Skeletal muscle satellite cell (primary cell): ENCODE measurements around the gene GAS2L2.

Experiments
- H3K27me3 ChIP-seq: 2 replicates; pipeline ENCODE4 v1.7.0; 2013; ENCODE audit warnings: low read length; ENCODE audit not compliant: control insufficient read depth, insufficient read depth
- H3K36me3 ChIP-seq: 2 replicates; pipeline ENCODE4 v1.7.0; 2013; ENCODE audit warnings: mild to moderate bottlenecking, control low read depth, low read length; ENCODE audit not compliant: insufficient read depth
- H3K4me1 ChIP-seq: 2 replicates; pipeline ENCODE4 v1.7.0; 2013; ENCODE audit warnings: low read length; ENCODE audit not compliant: control insufficient read depth, insufficient read depth
- H3K4me2 ChIP-seq: 2 replicates; pipeline ENCODE4 v1.7.0; 2013; ENCODE audit warnings: mild to moderate bottlenecking, low read length
- H3K4me3 ChIP-seq: 2 replicates; pipeline ENCODE4 v1.7.0; 2013; ENCODE audit warnings: low read length
- H3K9ac ChIP-seq: 2 replicates; pipeline ENCODE4 v1.7.0; 2013; ENCODE audit warnings: mild to moderate bottlenecking, low read depth, low read length, moderate library complexity
- H3K9me3 ChIP-seq: replicated peaks from 2 replicates; pipeline ENCODE4 v1.7.0; 2013; ENCODE audit warnings: mild to moderate bottlenecking, control low read depth, low read length

GAS2L2 gene

DNA sequence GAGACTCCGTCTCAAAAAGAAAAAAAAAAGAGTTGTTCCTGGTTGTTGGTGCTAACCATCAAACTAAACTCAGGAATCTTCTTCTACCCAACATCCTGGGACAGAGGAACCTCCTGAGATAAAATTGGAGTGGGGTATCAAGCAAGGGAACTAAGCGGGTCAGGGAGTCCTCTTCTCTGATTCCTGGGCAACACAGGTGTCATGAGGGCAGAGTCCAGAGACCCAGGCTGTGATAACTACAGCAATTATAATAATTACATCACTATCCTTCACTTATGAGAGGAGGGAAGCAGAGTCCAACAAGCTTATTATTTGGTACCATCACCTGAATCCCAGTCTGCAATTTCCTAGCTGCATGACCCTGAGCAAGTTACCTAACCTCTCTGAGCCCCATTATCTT is 15.8 kb upstream of the GAS2L2 start:
- H3K27me3 ChIP-seq: peaks cover 54% of the 10 kb centered on the region
- peaks cover 8% of the 10 kb centered on the region for H3K4me1 ChIP-seq
- no peaks in the 10 kb centered on the region for H3K9me3 ChIP-seq
- no peaks in the 10 kb centered on the region for H3K36me3 ChIP-seq
- H3K9ac ChIP-seq: no peak overlapping the region
- H3K4me3 ChIP-seq: no peak overlapping the region
- no peak overlapping the region for H3K4me2 ChIP-seq

GRCh38 chr17:35766903-35767510 is 14.0 kb upstream of the GAS2L2 start:
- no peaks in the 10 kb centered on the region for H3K36me3 ChIP-seq
- no peak overlapping the region for H3K9ac ChIP-seq
- H3K9me3 ChIP-seq: no peaks in the 10 kb centered on the region
- peaks cover 39% of the 10 kb centered on the region for H3K27me3 ChIP-seq
- H3K4me2 ChIP-seq: no peak overlapping the region
- no peak overlapping the region for H3K4me3 ChIP-seq
- H3K4me1 ChIP-seq: peaks cover 8% of the 10 kb centered on the region

DNA sequence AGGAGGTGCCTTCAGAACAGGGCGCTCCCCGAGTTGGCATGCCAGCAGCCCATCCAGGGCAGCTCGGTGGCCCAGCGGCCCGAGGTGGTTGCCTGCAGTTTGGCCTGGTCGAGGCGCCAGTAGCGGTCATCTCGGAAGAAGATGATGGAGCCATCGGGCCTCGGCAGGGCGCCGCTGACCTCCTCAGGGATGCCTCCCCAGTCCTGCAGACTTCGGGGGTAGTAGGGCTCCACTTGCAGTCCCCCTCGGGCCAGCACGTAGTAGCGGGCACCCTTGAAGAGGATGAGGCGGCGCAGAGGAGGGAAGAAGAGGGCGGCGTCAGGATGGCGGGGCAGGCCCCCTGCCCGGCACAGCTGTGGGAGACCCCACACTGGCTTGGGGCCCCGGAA is 13.4 kb upstream of the GAS2L2 start:
- Histone ChIP-seq H3K9ac (no peak overlapping the region), H3K9me3 (no peaks in the 10 kb centered on the region), H3K27me3 (peaks cover 38% of the 10 kb centered on the region), H3K36me3 (no peaks in the 10 kb centered on the region), H3K4me2 (no peak overlapping the region), H3K4me3 (no peak overlapping the region), H3K4me1 (peaks cover 8% of the 10 kb centered on the region)

- Histone ChIP-seq H3K4me2 (no peak overlapping the region), H3K9me3 (no peaks in the 10 kb centered on the region), H3K4me1 (peaks cover 8% of the 10 kb centered on the region), H3K4me3 (no peak overlapping the region), H3K27me3 (peaks cover 40% of the 10 kb centered on the region), H3K36me3 (no peaks in the 10 kb centered on the region), H3K9ac (no peak overlapping the region)
Observed at GRCh38 chr17:35765756-35766488, 12.9 kb upstream of the GAS2L2 start.

- no peak overlapping the region for H3K4me3 ChIP-seq
- no peak overlapping the region for H3K9ac ChIP-seq
- no peak overlapping the region for H3K4me2 ChIP-seq
- H3K9me3 ChIP-seq: no peaks in the 10 kb centered on the region
- no peaks in the 10 kb centered on the region for H3K36me3 ChIP-seq
- H3K4me1 ChIP-seq: peaks cover 8% of the 10 kb centered on the region
- peaks cover 46% of the 10 kb centered on the region for H3K27me3 ChIP-seq
Observed at GRCh38 chr17:35765086-35765710, 12.2 kb upstream of the GAS2L2 start.

DNA sequence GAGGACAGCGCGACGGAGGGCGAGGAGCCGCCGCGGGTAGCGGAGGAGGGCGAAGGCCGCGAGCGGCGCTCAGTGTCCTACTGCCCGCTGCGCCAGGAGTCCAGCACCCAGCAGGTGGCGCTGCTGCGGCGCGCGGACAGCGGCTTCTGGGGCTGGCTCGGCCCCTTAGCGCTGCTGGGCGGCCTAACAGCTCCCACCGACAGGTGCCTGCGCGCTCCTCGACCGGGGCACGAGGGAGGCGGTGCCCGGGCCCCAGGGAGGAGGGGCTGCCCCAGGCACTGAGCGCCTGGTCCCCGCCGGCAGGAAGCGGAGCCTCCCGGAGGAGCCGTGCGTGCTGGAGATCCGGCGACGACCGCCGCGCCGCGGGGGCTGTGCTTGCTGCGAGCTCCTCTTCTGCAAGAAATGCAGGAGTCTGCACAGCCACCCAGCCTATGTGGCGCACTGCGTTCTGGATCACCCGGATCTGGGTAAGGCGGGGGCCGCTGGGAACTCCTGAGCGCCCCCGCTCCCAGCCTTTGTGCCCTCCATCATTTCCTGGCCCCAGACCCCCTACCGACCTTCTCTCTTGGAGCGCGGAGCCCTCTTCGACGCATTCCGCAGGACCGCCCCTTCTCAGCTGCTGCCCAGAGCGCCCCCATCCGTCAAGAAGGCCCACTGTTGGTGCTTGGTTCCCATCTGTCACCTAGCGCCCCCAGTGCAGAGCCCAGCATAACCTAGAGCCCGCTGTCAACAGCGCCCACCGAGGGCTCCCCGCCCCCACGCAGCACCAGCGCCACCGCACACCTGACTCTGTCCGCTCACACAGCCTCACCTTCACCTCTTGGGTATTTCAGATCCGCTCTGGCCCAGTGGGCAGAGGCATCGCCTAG is 11.3 kb upstream of the GAS2L2 start:
- peak overlapping the region; percentile 97 for H3K4me2 ChIP-seq
- H3K9me3 ChIP-seq: no peaks in the 10 kb centered on the region
- no peaks in the 10 kb centered on the region for H3K36me3 ChIP-seq
- peak overlapping the region; percentile 70 for H3K4me3 ChIP-seq
- H3K9ac ChIP-seq: peak overlapping the region; percentile 32
- peaks cover 8% of the 10 kb centered on the region for H3K4me1 ChIP-seq
- peaks cover 52% of the 10 kb centered on the region for H3K27me3 ChIP-seq

DNA sequence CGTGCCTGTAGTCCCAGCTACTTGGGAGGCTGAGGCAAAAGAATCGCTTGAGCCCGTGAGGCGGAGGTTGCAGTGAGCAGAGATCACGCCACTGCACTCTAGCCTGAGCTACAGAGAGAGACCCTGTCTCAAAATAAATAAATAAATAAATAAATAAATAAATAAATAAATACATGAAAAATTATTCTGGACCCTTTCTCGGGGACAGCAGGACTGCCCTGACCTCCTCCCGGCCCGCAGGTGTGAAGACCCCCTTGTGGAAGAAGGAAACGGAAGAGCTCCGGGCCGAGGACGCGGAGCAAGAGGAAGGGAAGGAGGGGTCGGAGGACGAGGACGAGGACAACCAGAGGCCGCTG is 10.7 kb upstream of the GAS2L2 start:
- Histone ChIP-seq H3K4me3 (peak overlapping the region; percentile 70), H3K36me3 (no peaks in the 10 kb centered on the region), H3K4me2 (peak overlapping the region; percentile 97), H3K4me1 (peaks cover 8% of the 10 kb centered on the region), H3K9ac (peak overlapping the region; percentile 32), H3K27me3 (peaks cover 47% of the 10 kb centered on the region), H3K9me3 (no peaks in the 10 kb centered on the region)

DNA sequence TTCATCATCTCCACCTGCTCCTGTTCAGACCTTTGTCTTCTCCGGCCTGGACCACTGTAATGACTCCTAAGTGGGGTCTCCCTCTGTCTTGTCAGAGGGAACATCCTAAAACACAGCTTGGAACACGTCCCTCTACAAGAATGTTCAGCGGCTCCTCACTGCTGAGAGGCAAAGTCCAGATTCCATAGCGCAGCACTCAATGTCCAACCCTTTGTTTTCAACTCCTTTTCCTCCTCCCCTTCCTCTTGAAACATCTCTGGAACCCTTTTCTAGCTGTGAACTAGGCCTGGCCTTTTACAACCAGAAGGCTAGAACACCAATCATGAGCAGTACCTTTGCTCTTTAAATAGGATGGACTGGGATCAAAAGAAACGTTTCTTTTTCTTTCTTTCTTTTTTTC is 8.6 kb upstream of the GAS2L2 start:
- Histone ChIP-seq H3K9ac (no peak overlapping the region), H3K27me3 (peaks cover 42% of the 10 kb centered on the region), H3K4me3 (no peak overlapping the region), H3K36me3 (no peaks in the 10 kb centered on the region), H3K9me3 (no peaks in the 10 kb centered on the region), H3K4me1 (peaks cover 8% of the 10 kb centered on the region), H3K4me2 (no peak overlapping the region)

DNA sequence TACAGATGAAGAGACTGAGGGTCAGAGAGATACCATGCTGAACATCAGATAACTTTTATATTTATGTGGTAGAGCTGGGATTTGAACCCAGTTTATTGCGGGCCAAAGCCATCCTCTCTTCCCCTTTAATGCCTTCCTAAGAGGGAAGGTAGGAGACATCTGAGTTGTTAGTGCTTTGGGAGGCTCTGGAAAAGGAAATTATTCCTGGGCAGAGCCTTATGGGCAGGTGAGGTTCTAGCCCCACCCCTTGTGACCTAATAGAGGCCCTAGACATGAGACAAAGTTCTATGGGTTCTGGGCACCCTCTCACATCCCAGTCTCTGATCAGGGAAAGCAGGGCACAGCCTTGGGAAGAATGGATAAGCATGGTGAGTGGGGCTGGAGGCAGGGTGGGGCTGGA is 7.5 kb upstream of the GAS2L2 start, which contains the start of gene C17orf50:
Gene C17orf50, plus strand, starts transcription at position 301 of the 400 bp plus-strand sequence. Its CDS starts 55 bp downstream, at position 356.
- Histone ChIP-seq H3K4me2 (no peak within 1 kb of the TSS), H3K9me3 (no peaks in the 10 kb centered on the region), H3K4me1 (peaks cover 8% of the 10 kb centered on the region), H3K9ac (no peak within 1 kb of the TSS), H3K36me3 (no peaks in the 10 kb centered on the region), H3K27me3 (peaks cover 40% of the 10 kb centered on the region), H3K4me3 (no peak within 1 kb of the TSS)

DNA sequence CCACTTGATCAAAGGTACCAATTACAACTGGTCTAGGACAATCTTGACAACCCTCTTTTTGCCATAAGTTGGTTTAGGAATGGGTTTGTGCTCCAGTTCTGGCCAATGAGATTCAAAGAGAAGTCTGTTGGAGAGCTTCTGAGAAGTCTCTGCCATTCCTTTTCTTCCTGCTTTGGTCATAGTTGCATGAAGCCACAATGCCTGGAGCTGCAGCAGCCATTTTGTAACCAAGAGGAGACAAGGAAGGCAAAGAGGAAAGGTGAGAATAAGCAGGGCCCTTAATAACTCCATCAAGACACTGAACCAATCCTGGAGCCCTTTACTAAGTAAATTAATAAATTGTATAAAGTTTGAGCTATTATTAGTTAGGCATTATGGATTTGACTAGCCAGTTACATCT is 4.2 kb upstream of the GAS2L2 start:
- H3K9me3 ChIP-seq: no peaks in the 10 kb centered on the region
- H3K27me3 ChIP-seq: peaks cover 56% of the 10 kb centered on the region
- H3K4me1 ChIP-seq: no peaks in the 10 kb centered on the region
- no peaks in the 10 kb centered on the region for H3K36me3 ChIP-seq
- no peak overlapping the region for H3K9ac ChIP-seq
- no peak overlapping the region for H3K4me3 ChIP-seq
- H3K4me2 ChIP-seq: no peak overlapping the region

GRCh38 chr17:35752471-35752870 is 568 bp downstream of the GAS2L2 start:
- Histone ChIP-seq H3K4me2 (no peak overlapping the region), H3K4me1 (peaks cover 10% of the 10 kb centered on the region), H3K9me3 (no peaks in the 10 kb centered on the region), H3K36me3 (no peaks in the 10 kb centered on the region), H3K27me3 (peaks cover 63% of the 10 kb centered on the region), H3K9ac (no peak overlapping the region), H3K4me3 (no peak overlapping the region)
